Mesothelial cell of epicardium (in vitro differentiated cells): ENCODE measurements around the gene CABP7. TPM values are rescaled to one million over a fixed set of nuclear protein-coding genes. Genes with fewer than 3 reads are reported as not detected.

ENCODE experiments used
- DNase-seq, 2 experiments: peaks; one replicate each; pipeline ENCODE4 v3.0.0; 2021; ENCODE audit warnings: low spot score in 2 of 2; ENCODE audit not compliant: unreplicated experiment in 2 of 2
- H3K27ac Mint-ChIP-seq: 2 replicates; pipeline ENCODE4 v1.8.0; 2021; ENCODE audit warnings: mixed read lengths
- H3K27me3 Mint-ChIP-seq: 2 replicates; pipeline ENCODE4 v1.8.0; 2021; ENCODE audit warnings: low read depth, mixed read lengths
- H3K36me3 Mint-ChIP-seq: 2 replicates; pipeline ENCODE4 v1.8.0; 2021; ENCODE audit warnings: mixed read lengths
- H3K4me1 Mint-ChIP-seq: 2 replicates; pipeline ENCODE4 v1.8.0; 2021; ENCODE audit warnings: mixed read lengths
- H3K4me3 Mint-ChIP-seq: 2 replicates; pipeline ENCODE4 v1.8.0; 2021; ENCODE audit warnings: mild to moderate bottlenecking, moderate library complexity, mixed read lengths
- H3K9me3 Mint-ChIP-seq: 2 replicates; pipeline ENCODE4 v1.8.0; 2021; ENCODE audit warnings: mixed read lengths
- total RNA-seq: library from RNA; stranded (reverse); gene quantifications from 3 replicates; pipeline ENCODE4 v1.2.1, GENCODE V29; 2021
- TF ChIP-seq, protein P1 (sequence below): fragments of 200-600 bp; sonication (generic); IDR thresholded peaks from one replicate; pipeline ENCODE4 v1.5.0; 2021; ENCODE audit warnings: antibody characterized with exemption; ENCODE audit not compliant: unreplicated experiment

Gene CABP7
- total RNA-seq, 1 donor from 2014 or later, result not detected

DNA sequence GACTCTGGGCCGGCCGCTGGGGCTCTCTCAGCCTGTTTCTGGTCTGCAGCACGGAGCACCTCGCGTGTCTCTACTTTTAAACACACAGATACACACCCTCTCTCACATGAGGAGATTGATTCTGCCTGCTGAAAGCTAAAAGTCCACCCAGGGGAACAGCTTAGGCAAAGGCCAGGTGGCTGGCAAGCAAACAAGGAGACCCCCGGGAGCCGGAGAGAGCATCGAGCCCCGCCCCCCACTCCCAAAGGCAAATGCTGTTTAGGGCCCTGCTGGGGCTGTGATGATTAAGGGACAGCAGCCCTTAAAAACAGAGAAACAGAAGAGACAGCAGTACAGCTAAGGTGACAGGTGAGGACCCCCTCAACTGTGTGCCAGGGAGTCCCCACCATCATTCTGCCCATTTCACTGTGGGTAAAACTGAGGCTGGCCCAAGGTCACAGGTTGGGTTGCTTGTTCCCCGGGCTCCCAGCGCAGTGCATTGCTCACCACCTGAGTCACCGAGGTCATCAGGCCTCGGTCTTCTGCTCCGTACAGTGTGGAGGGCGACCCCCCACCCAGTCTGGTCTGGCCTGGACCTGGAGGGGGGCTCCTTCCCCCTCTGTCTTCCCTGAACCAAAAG is 6.8 kb downstream of the CABP7 start:
- H3K4me3 Mint-ChIP-seq, result no peak overlapping the region
- H3K27me3 Mint-ChIP-seq, result peaks cover 50% of the 10 kb centered on the region
- H3K27ac Mint-ChIP-seq, result no peak overlapping the region
- peaks cover 2% of the 10 kb centered on the region for H3K4me1 Mint-ChIP-seq
- no peak for DNase-seq
- H3K36me3 Mint-ChIP-seq, result peaks cover 3% of the 10 kb centered on the region
- no peaks in the 10 kb centered on the region for H3K9me3 Mint-ChIP-seq
- TF ChIP-seq, protein P1, sequence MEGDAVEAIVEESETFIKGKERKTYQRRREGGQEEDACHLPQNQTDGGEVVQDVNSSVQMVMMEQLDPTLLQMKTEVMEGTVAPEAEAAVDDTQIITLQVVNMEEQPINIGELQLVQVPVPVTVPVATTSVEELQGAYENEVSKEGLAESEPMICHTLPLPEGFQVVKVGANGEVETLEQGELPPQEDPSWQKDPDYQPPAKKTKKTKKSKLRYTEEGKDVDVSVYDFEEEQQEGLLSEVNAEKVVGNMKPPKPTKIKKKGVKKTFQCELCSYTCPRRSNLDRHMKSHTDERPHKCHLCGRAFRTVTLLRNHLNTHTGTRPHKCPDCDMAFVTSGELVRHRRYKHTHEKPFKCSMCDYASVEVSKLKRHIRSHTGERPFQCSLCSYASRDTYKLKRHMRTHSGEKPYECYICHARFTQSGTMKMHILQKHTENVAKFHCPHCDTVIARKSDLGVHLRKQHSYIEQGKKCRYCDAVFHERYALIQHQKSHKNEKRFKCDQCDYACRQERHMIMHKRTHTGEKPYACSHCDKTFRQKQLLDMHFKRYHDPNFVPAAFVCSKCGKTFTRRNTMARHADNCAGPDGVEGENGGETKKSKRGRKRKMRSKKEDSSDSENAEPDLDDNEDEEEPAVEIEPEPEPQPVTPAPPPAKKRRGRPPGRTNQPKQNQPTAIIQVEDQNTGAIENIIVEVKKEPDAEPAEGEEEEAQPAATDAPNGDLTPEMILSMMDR, result no peak

GRCh38 chr22:29727131-29727523 is 7.3 kb downstream of the CABP7 start:
- TF ChIP-seq, protein P1, result no peak
- Mint-ChIP-seq H3K36me3 (peaks cover 3% of the 10 kb centered on the region), H3K4me1 (peaks cover 2% of the 10 kb centered on the region), H3K27ac (no peak overlapping the region), H3K4me3 (no peak overlapping the region), H3K27me3 (peaks cover 45% of the 10 kb centered on the region), H3K9me3 (no peaks in the 10 kb centered on the region)
- DNase-seq, result peak in 1 of 2 experiments; percentile 45

DNA sequence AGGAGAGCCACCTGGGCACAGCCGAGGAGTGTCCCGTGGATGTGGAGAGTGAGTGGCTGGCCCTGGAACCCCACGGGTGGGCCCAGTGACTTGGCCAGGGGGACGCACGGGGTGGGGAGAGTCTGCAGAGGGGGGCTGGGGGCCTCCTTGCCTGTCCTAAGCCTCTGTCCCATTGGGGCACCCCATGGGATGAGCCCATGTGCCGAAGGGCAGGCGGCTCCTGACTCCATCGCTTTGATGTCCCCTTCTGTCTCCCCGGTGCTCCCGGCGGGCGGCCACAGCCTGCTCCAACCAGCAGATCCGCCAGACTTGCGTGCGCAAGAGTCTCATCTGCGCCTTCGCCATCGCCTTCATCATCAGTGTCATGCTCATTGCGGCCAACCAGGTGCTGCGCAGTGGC is 9.4 kb downstream of the CABP7 start:
- no peaks in the 10 kb centered on the region for H3K9me3 Mint-ChIP-seq

DNA sequence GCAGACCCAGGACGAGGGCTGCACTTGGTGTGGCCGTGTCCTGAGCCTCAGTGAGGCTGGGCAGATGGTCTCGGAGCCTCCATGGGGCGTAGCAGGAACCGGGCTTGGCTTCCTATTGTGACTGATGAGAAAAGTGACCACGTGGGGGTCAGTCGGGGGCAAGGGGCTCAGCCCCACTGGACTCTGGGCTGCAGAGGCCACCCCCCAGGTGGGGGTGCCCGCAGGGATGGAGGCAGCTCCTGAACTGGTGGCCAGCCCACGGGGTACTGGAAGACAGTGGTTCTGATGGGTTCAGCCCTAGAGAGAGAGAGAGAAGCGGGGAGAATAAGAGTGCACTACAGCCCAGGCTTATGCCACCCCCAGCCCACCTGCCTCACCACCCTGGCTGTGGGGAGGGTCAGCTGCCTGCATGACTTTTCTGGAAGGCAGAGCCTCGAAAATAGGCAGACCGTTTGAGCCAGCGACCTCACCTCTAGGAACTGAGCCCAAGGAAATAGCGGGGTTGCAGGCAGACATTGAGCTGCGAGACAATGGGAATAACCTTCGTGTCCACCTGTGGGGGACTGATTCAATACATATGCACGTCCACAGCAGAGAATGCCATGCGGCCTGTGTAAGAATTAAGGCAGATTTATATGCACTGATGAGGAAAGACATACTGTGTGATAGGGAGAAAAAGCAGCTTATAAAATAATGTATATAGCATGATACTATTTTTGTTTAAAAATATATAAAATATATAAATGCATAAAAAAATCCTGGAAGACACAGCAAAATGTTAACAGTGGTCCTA is 11.5 kb downstream of the CABP7 start:
- peaks cover 9% of the 10 kb centered on the region for H3K27me3 Mint-ChIP-seq
- H3K9me3 Mint-ChIP-seq, result no peaks in the 10 kb centered on the region
- H3K36me3 Mint-ChIP-seq, result peaks cover 6% of the 10 kb centered on the region

More for the DNA sequence above, 9.4 kb downstream of the CABP7 start:
- no peak for DNase-seq
- Mint-ChIP-seq H3K36me3 (peaks cover 6% of the 10 kb centered on the region), H3K27ac (no peak overlapping the region), H3K4me1 (peaks cover 5% of the 10 kb centered on the region), H3K27me3 (peaks cover 25% of the 10 kb centered on the region), H3K4me3 (no peak overlapping the region)
- TF ChIP-seq, protein P1, result no peak

GRCh38 chr22:29732883-29733282 is 13.1 kb downstream of the CABP7 start:
- Mint-ChIP-seq H3K4me1 (peaks cover 5% of the 10 kb centered on the region), H3K4me3 (no peak overlapping the region), H3K27me3 (no peaks in the 10 kb centered on the region), H3K9me3 (no peaks in the 10 kb centered on the region), H3K27ac (no peak overlapping the region), H3K36me3 (peaks cover 6% of the 10 kb centered on the region)
- TF ChIP-seq, protein P1, result no peak
- no peak for DNase-seq

More for the DNA sequence above, 11.5 kb downstream of the CABP7 start:
- DNase-seq, result no peak
- Mint-ChIP-seq H3K27ac (no peak overlapping the region), H3K4me1 (peaks cover 7% of the 10 kb centered on the region), H3K4me3 (no peak overlapping the region)
- TF ChIP-seq, protein P1, result no peak
